HG02870 (cell line): ENCODE results near the gene KIRREL3.

Experiments
- ATAC-seq: cut with Tn5 transposase; IDR thresholded peaks from one replicate; pipeline ENCODE4 v1.9.1; 2021; ENCODE audit warnings: mild to moderate bottlenecking, moderate library complexity; ENCODE audit not compliant: unreplicated experiment

The KIRREL3 gene

DNA sequence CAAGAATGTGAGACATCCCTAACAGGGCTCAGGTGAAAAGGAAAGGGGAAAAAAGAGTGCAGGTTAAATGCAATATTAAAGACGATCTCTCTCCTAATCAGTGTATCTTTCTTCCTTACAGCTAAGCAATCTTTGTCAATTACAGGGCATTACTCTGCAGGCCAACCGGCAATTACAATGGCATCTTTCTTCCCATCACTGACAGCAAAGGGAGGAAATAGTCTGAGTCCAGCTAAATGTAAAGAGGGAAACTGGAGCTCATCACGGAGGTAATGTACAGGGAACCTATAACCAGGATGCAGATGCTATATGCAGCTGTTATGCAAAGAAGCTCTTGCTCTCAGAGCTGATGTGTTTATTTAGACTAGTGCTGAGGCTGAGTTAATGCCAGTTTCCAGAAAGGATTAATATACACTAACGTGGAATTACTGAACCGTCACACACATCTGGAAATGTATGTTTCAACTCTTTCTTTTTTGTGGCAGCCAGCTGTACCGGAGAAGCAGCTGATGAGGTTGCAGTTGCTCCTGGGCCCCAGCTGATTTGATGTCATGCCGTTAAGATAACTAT, 121.6 kb downstream of the KIRREL3 start:
- no peak for ATAC-seq

DNA sequence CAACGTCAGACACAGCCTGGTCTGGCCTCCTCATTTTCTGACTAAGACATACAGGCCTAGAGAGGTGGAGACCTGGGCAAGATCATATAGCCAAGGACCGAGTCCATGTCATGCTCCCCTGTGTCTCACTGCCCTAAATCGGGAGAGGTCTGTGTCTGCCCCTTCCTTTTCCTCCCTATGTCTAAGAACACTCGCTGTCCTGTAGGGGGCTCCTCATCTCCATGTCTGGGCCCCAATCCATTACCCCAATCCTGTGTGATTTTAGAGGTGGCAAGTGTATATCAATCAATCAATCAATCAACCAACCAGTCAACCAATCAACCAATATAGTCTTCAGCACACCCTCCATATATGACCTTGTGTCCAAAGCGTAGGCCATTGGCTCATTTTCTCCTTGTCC, 125.7 kb downstream of the KIRREL3 start:
- ATAC-seq = no peak

DNA sequence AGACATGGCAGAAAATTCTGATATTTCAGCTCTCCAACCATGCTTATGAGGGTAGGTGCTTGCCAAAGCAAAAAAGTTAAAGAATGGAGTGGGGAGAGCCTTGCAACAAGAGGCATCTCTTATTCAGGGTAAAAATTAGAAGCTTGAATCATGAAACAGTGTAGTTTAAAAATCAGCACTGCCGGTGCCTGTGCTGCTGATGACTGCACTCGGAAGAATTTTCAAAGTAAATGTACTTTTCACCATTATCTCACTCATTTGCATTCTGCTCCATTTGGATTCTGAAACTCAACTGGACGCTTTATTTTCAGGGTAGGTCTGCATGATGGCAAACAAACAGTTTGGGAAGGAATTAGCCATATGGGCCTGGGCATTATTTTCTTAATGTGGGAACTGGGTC, 126.3 kb downstream of the KIRREL3 start:
- no peak for ATAC-seq

DNA sequence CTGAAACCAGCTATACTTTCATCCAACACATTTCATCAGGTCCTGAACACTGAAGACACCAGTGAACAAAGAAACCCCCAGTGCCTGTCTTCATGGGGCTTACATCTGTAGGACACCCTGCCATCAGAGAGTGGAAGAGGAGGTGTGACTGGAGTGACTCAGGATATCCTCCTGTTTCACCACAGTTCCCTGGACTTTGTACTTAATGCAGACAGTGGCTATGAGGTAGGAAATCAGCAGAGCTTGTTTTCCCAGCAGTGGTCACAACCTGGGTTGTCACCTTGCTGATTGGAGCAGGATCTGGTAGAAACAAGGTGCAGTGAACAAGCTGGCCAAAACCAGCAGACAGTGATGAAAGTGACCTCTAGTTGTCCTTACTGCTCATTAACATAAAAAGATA, 128.8 kb downstream of the KIRREL3 start:
- ATAC-seq = no peak

DNA sequence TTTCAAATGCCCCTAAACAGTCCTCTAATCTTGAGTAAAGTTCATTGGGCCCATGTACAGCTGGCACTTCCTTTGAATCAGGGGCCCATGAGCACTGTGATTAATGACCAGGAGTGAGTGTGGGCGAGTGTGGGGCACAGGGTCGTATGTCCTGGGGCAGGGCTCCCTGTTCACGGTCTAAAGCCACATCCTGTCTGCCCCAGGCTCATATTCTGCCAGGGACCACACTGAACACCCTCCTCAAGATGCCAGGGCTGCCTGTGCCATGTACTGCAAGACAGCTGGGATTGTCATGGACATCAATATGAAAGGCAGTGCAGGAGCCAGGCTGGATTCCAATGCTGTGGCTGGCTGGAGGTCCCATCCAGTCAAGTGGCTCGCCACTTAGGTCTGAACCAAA, 130.5 kb downstream of the KIRREL3 start:
- no peak for ATAC-seq

DNA sequence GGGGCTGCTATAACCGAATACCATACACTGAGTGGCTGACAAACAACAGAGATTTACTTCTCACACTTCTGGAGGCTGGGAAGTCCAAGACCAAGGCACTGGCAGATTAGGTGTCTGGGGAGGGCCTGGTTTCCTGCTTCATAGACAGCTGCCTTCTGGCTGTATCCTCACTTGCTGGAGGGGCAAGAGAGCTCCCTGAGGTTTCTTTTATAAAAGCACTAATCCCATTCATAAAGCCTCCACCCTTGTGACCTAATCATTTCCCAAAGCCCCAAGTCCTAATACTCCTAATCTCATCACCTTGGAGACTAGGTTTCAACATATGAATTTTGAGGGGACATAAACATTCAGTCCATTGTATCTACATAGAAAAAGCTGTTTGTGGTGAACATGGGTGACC, 131.8 kb downstream of the KIRREL3 start:
- ATAC-seq = no peak

DNA sequence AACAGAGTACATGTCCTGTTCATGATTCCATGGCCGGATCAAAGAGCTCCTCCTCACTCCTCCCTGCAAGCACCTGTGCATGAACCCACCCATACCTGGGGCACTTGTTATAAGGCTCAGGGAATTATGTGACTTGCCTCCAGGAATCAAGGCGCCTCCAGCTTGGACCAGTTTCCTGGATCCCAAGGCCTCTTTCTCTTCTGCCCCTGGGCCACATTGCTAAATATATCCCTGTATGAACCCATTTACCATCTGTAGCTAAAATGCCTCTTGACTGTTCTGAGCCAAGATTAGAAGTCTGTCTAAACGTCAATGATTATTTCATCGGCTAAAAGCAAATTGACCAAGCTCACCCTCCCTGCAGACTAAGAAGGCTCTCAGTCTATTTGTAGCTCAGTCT, 135.6 kb downstream of the KIRREL3 start:
- ATAC-seq = no peak

DNA sequence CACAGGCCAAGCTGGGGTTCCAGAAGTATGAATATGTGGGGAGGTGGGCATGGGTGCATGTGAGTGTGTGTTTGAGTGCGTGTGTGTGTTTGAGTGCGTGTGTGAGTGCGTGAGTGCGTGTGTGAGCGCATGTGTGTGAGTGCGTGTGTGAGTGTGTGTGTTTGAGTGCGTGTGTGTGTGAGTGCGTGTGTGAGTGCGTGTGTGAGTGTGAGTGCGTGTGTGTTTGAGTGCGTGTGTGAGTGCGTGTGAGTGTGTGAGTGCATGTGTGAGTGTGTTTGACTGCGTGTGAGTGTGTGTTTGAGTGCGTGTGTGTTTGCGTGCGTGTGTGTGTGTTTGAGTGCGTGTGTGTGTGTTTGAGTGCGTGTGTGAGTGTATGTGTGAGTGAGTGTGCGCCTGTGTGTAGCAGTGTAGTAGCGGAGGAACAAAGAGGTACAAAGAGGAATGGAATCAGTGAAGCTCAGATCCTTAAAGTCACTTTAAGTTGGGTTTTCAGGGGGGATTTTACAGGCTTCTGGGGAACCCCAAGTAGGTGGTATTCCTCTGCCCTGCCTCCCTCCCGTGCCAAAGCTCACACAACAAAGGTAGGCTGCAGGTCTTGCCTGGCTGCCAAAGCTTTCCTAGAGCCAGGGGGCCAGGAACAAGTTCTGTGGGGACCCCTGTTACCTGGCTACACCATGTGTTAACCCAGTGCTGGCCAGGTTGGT, 137.1 kb downstream of the KIRREL3 start:
- no peak for ATAC-seq

DNA sequence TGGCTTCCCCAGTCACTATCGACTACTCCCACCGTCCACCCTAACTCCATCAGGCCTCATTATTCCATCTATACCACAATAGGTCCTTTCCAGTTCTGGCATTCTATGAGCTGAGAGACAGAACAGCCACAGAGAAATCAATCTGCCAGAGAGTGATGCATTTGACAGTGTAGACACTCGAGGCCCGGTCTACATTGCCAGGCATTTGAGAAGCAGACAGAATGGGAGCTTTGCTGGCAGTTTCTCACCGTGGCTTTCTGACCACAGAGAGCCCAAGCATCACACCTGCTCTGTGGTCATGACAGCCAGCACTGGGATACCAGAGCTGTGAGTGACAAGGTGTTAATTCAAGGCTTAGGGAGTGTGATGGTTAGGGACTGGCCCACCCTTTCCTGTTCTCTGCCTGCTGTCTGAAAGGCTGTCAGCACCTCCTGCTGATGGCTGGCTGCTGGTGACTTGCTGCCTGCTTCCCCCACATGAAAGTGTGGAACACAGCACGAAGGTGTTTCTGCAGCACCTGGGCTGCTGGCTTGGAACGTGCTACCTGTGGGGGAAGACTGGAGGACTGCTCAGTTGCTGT, 137.8 kb downstream of the KIRREL3 start:
- peak; percentile 47 for ATAC-seq

DNA sequence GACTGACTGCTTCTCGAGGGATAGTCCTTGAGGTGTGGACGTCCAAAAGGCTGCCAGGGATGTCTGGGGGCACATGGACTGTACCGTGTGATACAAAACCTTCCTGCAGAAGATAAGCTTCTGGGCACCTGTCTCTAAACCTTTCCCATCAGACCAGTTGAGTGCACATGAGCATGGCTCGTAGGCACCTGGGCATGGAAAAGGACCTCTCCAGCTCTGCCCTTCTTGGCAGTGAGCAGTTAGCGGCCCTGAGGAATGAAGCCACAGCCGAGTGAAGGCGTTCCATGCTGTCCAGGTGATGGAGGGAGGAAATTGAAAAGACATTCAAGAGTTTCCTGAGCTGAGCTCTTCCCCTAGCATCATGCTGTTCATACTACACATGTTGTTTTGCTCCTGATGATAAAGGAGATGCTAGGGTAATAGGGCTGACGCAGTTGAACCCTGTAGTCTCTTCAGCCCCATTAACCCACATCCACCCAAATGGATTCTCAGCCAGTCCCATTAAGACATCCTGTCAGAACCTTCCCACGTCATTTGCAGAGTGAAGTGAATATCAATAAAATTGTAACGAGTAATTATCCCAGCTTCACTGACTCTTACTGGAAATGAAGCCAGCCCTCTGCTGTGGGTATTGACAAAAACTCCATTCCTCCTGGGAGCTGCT, 138.6 kb downstream of the KIRREL3 start:
- ATAC-seq = no peak

DNA sequence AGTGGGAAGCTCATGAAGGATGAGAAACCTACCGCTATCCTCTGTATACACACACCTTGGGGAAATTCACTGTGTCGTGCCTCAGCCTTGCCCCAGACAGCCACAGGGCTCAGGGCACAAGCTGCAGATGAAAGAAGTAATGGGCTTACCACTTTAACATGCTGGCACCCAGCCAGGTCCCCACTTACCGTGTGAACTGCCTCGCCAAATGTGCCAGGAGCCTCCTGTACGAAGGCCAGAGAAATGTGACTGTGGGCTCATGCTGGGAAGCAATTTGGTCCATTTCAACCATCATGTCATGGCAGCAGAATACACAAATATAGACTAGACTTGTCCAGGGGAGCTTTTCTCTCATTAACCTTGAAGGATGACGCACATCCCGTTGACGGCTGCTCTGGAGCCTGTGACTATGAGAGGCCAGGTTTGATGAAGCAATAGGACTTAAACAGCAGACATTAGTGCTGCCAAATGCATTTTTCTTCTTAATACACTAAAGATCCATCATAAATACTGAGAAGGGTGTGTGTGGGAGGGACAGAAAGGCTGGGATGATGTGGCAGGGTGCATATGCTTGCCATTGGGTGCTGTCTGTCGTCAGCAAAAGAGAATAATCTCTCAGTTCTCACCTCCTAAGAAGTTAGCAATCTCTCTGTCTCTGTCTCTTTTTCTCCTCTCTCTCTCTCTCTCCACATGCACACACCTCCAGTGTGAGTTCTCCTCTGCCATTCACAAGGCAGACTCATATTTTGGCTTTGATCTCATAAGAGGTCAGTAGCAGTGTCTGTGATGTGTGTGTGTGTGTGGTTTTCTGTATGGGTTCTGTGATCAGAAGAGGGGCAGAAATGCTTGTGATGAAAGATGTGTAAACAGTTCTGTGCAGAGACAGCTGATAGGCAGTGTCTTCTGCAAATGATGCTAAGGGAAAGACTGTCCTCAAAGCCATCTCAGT, 142.4 kb downstream of the KIRREL3 start:
- no peak for ATAC-seq

DNA sequence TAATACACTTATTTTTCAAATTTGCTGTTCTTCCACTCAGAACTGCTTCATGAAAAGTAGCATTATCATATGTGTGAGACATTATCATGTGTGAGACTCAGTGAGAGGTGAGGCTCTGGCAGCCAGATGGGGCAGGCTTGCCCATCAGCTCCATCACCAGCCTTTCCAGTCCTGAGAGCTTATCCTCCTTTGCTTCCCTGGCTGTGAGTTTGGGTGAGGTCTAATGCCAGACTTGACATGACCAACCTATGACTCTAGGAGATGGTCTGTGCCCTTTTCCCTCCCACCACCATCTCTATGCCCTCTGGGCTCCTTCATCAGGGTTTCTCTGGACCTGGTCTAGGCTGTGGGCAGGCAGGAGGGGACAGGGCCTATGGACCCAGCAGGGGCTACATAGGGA, 145.0 kb downstream of the KIRREL3 start:
- no peak for ATAC-seq

DNA sequence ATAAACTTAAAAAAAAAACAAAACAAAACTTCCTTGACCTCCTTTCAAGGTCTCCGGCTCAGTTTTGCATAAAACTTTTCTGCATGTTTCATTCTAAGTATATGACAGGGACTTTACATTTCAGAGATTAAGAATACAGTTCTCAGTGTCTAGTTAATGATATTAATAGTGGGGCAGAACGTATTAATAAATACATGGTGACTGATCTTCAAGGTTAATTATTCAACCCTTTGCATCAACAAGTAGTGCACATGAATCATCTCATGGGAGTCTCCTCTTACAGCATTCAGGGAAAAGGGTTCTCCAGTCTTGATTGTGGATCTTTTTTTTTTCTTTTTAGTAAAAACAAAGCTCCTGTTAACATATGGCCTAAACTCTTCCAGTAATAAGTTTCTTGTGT, 146.8 kb downstream of the KIRREL3 start:
- ATAC-seq = no peak

DNA sequence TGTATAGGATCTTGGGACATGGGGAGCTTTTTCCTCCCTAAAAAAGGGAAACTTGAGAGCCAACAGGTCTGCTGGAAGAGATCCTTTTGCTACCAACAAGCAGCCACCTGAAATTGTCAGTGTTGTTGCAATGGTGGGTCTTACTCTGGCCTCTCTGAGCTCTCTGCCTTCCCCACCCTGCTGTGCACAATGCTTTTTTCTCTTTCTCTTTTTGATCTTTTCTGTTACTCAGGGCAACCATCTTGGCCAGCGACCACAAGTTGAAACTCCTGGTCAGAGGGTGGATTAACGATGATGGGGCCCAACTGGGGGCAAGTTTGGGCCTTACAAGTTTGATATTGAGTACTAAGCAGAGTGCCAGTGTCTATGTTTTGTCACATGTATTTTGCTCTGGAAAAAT, 155.8 kb downstream of the KIRREL3 start:
- ATAC-seq = no peak

DNA sequence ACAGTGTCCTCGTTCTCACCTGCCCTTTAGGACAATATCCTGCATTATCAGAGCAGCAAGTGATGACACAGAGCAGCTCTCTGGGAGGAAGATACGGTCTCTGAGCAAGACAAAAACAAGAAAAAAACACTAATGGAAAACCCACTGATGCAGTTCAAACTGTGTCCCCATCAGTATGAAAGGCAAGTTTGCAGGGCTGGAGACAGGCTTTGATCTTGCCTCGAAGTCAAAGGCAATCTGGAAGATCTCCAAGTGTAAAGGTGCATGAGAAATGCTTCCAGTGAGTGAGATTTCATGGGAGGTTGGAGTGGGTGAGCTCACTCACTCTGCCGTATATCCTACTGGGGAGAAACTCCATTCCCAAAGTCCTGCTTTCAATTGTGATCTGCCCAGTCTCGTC, 157.5 kb downstream of the KIRREL3 start:
- no peak for ATAC-seq

DNA sequence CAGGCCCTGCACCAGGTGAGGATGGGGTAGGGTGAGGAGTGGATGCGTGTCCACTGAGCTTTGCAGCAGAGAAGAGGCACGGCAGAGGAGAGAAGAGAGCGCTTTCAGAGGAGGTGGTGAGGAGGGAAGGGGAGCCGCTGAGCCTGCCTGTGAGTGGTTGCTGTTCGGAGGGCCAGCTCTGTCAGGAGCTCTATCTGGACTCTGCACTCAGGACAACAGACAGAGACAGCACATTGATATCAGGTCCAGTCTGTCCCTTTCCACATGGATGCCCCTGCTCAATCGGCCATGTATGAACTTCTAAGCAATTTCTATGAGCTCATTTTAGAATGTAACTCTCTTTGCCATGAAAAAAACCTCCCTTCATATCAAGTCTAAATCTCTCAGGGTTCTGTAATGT, 158.6 kb downstream of the KIRREL3 start:
- no peak for ATAC-seq

DNA sequence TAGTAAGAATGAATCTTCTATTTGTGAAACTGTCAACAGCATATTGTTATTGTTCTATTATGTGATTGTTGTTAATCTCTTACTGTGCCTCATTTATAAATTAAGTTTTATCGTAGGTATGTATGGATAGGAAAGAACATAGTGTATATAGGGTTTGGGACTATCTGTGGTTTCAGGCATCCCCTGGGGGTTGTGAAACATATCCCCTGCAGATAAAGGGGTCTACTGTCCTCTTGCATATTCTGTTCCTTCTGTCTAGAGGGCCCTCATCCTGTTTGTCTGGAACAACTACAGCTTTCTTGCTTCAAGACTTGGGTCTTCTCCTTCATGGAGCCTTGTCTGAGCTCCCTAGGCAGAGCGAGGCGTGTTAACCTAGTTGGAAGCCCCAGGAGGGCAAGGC, 159.6 kb downstream of the KIRREL3 start:
- ATAC-seq = no peak

DNA sequence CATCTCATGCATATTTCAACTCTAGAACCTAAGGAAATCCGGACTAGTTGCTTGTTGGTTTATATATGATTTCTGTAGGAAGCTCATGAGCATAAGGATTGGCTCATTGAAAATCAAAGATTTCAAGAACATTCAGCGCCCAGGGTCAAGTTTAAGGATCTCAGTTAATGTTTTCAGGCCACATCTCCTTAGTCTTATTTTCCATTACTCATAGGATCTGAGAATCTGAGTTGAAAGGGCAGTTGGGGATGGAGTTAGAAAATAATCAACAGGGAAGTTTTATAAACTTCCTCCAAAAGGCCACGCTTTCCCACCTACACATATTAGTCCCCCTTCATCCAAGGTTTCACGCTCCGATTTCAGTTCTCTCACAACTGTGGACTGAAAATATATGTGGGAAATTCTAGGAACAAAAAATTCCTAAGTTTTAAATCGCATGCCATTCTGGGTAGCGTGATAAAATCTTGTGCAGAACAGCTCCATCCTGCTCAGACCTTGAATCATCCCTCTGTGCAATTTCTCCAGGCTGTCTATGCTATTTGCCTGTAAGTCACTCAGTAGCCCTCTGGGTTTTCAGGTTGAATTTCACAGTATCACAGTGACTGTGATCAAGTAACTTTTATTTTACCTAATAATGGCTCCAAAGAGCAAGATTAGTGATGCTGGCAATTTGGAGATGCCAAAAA, 160.2 kb downstream of the KIRREL3 start:
- no peak for ATAC-seq

DNA sequence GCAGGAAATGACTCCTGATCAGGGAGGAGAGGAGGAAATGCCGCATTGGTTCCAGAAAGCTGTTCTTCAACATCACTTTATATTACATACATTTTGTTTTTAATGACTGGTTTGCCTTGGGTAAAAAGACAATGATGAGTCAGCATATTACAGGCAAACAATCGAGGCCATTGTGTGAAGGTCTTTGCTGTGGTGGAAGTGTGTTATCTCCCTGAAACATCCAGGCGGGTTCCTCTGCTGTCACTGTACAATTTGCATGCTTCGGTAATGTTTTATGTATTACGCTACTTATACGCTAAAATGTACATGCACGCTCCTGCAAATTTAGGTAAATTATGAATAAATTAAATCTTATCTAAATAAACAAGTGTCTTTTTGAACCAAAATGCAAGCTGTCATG, 161.1 kb downstream of the KIRREL3 start:
- ATAC-seq = no peak

DNA sequence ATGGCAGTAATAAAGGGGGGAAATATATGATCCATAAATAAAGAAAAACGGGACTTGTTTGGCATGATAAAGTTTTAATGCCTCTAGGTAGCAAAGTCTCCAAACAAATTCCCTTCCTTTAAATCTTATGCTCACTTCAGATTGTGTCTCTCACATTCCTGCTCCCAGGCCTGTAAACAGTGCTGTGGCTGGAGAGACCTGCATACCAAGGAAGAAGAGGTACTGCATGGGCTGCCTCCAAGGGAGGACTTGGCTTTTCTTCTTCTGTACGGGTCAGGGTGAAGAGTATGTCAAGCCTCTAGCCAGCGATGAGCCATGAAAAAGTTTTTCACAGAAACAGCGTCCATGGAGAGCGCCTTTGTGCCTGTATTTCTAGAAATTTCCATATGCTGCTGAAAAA, 161.8 kb downstream of the KIRREL3 start:
- ATAC-seq = no peak
